GM12878 (cell line): Measurements from ENCODE around the gene DKK3.

Experiments used
- CHD2 ChIP-seq: IDR thresholded peaks from 2 replicates; pipeline ENCODE4 v1.6.1; 2011; ENCODE audit warnings: low read depth, low read length, improper control_type of control experiment, borderline replicate concordance
- CREM ChIP-seq: IDR thresholded peaks from 2 replicates; pipeline ENCODE4 v1.6.1; 2014; ENCODE audit warnings: antibody characterized with exemption, low read depth
- EGR1 ChIP-seq, 2 experiments: IDR thresholded peaks; 1 replicate in 1 of 2; 2 replicates in 1 of 2; pipeline ENCODE4 v1.6.1; 2011 to 2012; ENCODE audit warnings: low read depth in 2 of 2, low read length in 2 of 2, borderline replicate concordance in 1 of 2, mild to moderate bottlenecking in 1 of 2, moderate library complexity in 1 of 2
- NR2F1 ChIP-seq: fragments of 450-650 bp; conservative IDR thresholded peaks from 2 replicates; pipeline ENCODE4 v1.6.1; 2017; ENCODE audit warnings: mild to moderate bottlenecking
- POLR2A ChIP-seq: IDR thresholded peaks from 2 replicates; pipeline ENCODE4 v1.6.1; 2011; ENCODE audit warnings: low read depth, mild to moderate bottlenecking, low read length
- POU2F2 ChIP-seq: IDR thresholded peaks from 3 replicates; pipeline ENCODE4 v1.6.1; 2011; ENCODE audit warnings: low read depth, mild to moderate bottlenecking, low read length, borderline replicate concordance
- SP1 ChIP-seq: IDR thresholded peaks from one replicate; pipeline ENCODE4 v1.6.1; 2011; ENCODE audit warnings: low read depth, low read length
- STAT1 ChIP-seq: fragments of 450-650 bp; conservative IDR thresholded peaks from 2 replicates; pipeline ENCODE4 v1.6.1; 2014; ENCODE audit warnings: antibody characterized with exemption, mild to moderate bottlenecking
- YY1 ChIP-seq: IDR thresholded peaks from 2 replicates; pipeline ENCODE4 v1.6.1; 2011; ENCODE audit warnings: low read depth, mild to moderate bottlenecking, low read length
- TF ChIP-seq, protein P1 (sequence below), 3 experiments: IDR thresholded peaks in 2 of 3; conservative IDR thresholded peaks in 1 of 3; 2 replicates each; pipeline ENCODE4 v1.5.1; 2011; ENCODE audit warnings: low read depth in 3 of 3, low read length in 3 of 3, mild to moderate bottlenecking in 3 of 3, control low read depth in 2 of 3, moderate library complexity in 2 of 3, inconsistent platforms in 1 of 3, mixed read lengths in 1 of 3; ENCODE audit not compliant: control insufficient read depth in 2 of 3, insufficient read depth in 1 of 3; ENCODE audit errors: extremely low read depth in 1 of 3
- TF ChIP-seq, protein P2 (sequence below): fragments of 450-650 bp; IDR thresholded peaks from 2 replicates; pipeline ENCODE4 v1.6.1; 2017; ENCODE audit warnings: mild to moderate bottlenecking, moderate library complexity

DNA sequence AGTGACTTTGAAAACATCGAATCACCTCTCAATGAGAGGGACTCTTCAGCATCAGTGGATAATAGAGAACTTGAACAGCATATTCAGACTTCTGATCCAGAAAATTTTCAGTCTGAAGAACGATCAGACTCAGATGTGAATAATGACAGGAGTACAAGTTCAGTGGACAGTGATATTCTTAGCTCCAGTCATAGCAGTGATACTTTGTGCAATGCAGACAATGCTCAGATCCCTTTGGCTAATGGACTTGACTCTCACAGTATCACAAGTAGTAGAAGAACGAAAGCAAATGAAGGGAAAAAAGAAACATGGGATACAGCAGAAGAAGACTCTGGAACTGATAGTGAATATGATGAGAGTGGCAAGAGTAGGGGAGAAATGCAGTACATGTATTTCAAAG, 65.8 kb downstream of the DKK3 start:
- no peak for TF ChIP-seq NR2F1
- no peak for TF ChIP-seq SP1
- TF ChIP-seq, protein P1, sequence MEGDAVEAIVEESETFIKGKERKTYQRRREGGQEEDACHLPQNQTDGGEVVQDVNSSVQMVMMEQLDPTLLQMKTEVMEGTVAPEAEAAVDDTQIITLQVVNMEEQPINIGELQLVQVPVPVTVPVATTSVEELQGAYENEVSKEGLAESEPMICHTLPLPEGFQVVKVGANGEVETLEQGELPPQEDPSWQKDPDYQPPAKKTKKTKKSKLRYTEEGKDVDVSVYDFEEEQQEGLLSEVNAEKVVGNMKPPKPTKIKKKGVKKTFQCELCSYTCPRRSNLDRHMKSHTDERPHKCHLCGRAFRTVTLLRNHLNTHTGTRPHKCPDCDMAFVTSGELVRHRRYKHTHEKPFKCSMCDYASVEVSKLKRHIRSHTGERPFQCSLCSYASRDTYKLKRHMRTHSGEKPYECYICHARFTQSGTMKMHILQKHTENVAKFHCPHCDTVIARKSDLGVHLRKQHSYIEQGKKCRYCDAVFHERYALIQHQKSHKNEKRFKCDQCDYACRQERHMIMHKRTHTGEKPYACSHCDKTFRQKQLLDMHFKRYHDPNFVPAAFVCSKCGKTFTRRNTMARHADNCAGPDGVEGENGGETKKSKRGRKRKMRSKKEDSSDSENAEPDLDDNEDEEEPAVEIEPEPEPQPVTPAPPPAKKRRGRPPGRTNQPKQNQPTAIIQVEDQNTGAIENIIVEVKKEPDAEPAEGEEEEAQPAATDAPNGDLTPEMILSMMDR (IDR thresholded peaks at IDR 0.05 in 2 of 3, conservative IDR thresholded peaks at IDR 0.05 in 1 of 3; ENCODE audit: control insufficient read depth in 2 of 3, extremely low read depth in 1 of 3, insufficient read depth in 1 of 3, low read depth in 3 of 3, low read length in 3 of 3) = no peak
- TF ChIP-seq YY1 = no peak
- no peak for TF ChIP-seq POLR2A
- TF ChIP-seq EGR1 (IDR thresholded peaks at IDR 0.05; ENCODE audit: borderline replicate concordance in 1 of 2, low read depth in 2 of 2, low read length in 2 of 2) = no peak
- no peak for TF ChIP-seq CREM
- TF ChIP-seq, protein P2, sequence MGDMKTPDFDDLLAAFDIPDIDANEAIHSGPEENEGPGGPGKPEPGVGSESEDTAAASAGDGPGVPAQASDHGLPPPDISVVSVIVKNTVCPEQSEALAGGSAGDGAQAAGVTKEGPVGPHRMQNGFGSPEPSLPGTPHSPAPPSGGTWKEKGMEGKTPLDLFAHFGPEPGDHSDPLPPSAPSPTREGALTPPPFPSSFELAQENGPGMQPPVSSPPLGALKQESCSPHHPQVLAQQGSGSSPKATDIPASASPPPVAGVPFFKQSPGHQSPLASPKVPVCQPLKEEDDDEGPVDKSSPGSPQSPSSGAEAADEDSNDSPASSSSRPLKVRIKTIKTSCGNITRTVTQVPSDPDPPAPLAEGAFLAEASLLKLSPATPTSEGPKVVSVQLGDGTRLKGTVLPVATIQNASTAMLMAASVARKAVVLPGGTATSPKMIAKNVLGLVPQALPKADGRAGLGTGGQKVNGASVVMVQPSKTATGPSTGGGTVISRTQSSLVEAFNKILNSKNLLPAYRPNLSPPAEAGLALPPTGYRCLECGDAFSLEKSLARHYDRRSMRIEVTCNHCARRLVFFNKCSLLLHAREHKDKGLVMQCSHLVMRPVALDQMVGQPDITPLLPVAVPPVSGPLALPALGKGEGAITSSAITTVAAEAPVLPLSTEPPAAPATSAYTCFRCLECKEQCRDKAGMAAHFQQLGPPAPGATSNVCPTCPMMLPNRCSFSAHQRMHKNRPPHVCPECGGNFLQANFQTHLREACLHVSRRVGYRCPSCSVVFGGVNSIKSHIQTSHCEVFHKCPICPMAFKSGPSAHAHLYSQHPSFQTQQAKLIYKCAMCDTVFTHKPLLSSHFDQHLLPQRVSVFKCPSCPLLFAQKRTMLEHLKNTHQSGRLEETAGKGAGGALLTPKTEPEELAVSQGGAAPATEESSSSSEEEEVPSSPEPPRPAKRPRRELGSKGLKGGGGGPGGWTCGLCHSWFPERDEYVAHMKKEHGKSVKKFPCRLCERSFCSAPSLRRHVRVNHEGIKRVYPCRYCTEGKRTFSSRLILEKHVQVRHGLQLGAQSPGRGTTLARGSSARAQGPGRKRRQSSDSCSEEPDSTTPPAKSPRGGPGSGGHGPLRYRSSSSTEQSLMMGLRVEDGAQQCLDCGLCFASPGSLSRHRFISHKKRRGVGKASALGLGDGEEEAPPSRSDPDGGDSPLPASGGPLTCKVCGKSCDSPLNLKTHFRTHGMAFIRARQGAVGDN = no peak
- no peak for TF ChIP-seq STAT1
- no peak for TF ChIP-seq POU2F2
- TF ChIP-seq CHD2 = no peak
